ENCODE measurements around the gene MCM8. TPM values are rescaled to one million over a fixed set of nuclear protein-coding genes. Genes with fewer than 3 reads are reported as not detected.

The MCM8 gene
- polyA plus RNA-seq, 3 donors = 0.07 to 0.51 (median 0.18) TPM

DNA sequence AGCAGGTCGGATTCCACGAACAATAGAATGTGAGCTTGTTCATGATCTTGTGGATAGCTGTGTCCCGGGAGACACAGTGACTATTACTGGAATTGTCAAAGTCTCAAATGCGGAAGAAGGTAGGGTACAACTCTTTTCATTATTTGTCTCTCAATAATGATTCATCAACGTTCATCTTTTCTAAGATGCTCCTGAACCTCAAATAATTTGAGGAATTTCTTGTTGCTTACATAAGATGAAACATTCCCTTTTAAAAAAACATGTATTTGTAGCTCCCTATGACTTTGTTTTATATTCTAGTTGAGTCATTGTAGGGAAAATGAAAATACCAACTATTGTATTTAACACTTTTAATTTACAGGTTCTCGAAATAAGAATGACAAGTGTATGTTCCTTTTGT, 17.0 kb downstream of the MCM8 start:
- H3K9ac ChIP-seq (ENCODE audit: insufficient read depth, low read length, poor library complexity, severe bottlenecking) = no peak overlapping the region
- peaks cover 0 to 1% (median 0%) of the 10 kb centered on the region in 3 donors for H3K27me3 Mint-ChIP-seq (ENCODE audit: low read depth in 3 of 3)
- no peaks in the 10 kb centered on the region for H3K4me1 Mint-ChIP-seq
- no peak overlapping the region for H3K4me2 ChIP-seq (replicated peaks; ENCODE audit: extremely low read depth, low read length, poor library complexity, severe bottlenecking)
- no peaks in the 10 kb centered on the region for H4K20me1 ChIP-seq (ENCODE audit: insufficient read depth, low read length)
- no peak for DNase-seq
- H3K79me2 ChIP-seq (ENCODE audit: insufficient read depth, low read length) = no peaks in the 10 kb centered on the region
- H3K4me3 Mint-ChIP-seq = no peak overlapping the region
- H2AFZ ChIP-seq (ENCODE audit: insufficient read depth, low read depth, low read length, poor library complexity, severe bottlenecking) = no peak overlapping the region
- H3K4me3 ChIP-seq (replicated peaks in 1 of 3; ENCODE audit: low read depth in 2 of 3, low read length in 3 of 3) = no peak overlapping the region
- H3K9me3 Mint-ChIP-seq = no peaks in the 10 kb centered on the region
- H3K36me3 Mint-ChIP-seq = peaks cover 46 to 73% of the 10 kb centered on the region in 2 donors
- no peaks in the 10 kb centered on the region for H3K27me3 ChIP-seq (ENCODE audit: control insufficient read depth in 2 of 2, insufficient read depth in 2 of 2, low read length in 2 of 2)
- WGBS (ENCODE audit: insufficient coverage) = no CpG with 5 or more reads among the region's 6 CpGs
- H3K27ac ChIP-seq (ENCODE audit: low read depth in 1 of 2, low read length in 2 of 2) = no peak overlapping the region
- no peaks in the 10 kb centered on the region for H3K9me3 ChIP-seq (replicated peaks in 1 of 2; ENCODE audit: control insufficient read depth in 1 of 2, insufficient read depth in 1 of 2, low read length in 2 of 2)
- H3K27ac Mint-ChIP-seq = no peak overlapping the region
- intact Hi-C loops (cut with micrococcal nuclease) = no loop called here
- no peak for TF ChIP-seq CTCF (IDR thresholded peaks at IDR 0.05)
- no peaks in the 10 kb centered on the region for H3K4me1 ChIP-seq (ENCODE audit: control insufficient read depth in 1 of 2, insufficient read depth in 2 of 2, low read length in 2 of 2)
- peaks cover 18 to 70% of the 10 kb centered on the region in 2 donors for H3K36me3 ChIP-seq (replicated peaks in 1 of 2; ENCODE audit: control insufficient read depth in 1 of 2, insufficient read depth in 2 of 2, low read length in 2 of 2)

- H3K4me1 Mint-ChIP-seq = no peaks in the 10 kb centered on the region
- intact Hi-C loops (cut with micrococcal nuclease) = no loop called here
- H3K79me2 ChIP-seq (ENCODE audit: insufficient read depth, low read length) = no peaks in the 10 kb centered on the region
Observed at GRCh38 chr20:5968462-5968861, 18.0 kb downstream of the MCM8 start.

More at GRCh38 chr20:5968462-5968861, 18.0 kb downstream of the MCM8 start:
- WGBS (ENCODE audit: insufficient coverage) = 100% methylated on average over 1 of the region's 3 CpGs
- Mint-ChIP-seq H3K27ac (no peak overlapping the region), H3K27me3 (ENCODE audit: low read depth in 3 of 3) (peaks cover 0 to 1% (median 0%) of the 10 kb centered on the region in 3 donors), H3K9me3 (no peaks in the 10 kb centered on the region), H3K36me3 (peaks cover 45 to 72% of the 10 kb centered on the region in 2 donors), H3K4me3 (no peak overlapping the region)
- Histone ChIP-seq H3K27me3 (ENCODE audit: control insufficient read depth in 2 of 2, insufficient read depth in 2 of 2, low read length in 2 of 2) (no peaks in the 10 kb centered on the region), H3K9ac (ENCODE audit: insufficient read depth, low read length, poor library complexity, severe bottlenecking) (no peak overlapping the region), H3K27ac (ENCODE audit: low read depth in 1 of 2, low read length in 2 of 2) (no peak overlapping the region), H3K4me3 (replicated peaks in 1 of 3; ENCODE audit: low read depth in 2 of 3, low read length in 3 of 3) (no peak overlapping the region), H3K4me1 (ENCODE audit: control insufficient read depth in 1 of 2, insufficient read depth in 2 of 2, low read length in 2 of 2) (peaks cover 0 to 2% of the 10 kb centered on the region in 2 donors), H3K9me3 (replicated peaks in 1 of 2; ENCODE audit: control insufficient read depth in 1 of 2, insufficient read depth in 1 of 2, low read length in 2 of 2) (no peaks in the 10 kb centered on the region), H3K4me2 (replicated peaks; ENCODE audit: extremely low read depth, low read length, poor library complexity, severe bottlenecking) (no peak overlapping the region), H3K36me3 (replicated peaks in 1 of 2; ENCODE audit: control insufficient read depth in 1 of 2, insufficient read depth in 2 of 2, low read length in 2 of 2) (peaks cover 23 to 65% of the 10 kb centered on the region in 2 donors), H2AFZ (ENCODE audit: insufficient read depth, low read depth, low read length, poor library complexity, severe bottlenecking) (no peak overlapping the region), H4K20me1 (ENCODE audit: insufficient read depth, low read length) (no peaks in the 10 kb centered on the region)
- TF ChIP-seq CTCF (IDR thresholded peaks at IDR 0.05) = no peak
- no peak for DNase-seq
